Amygdala (tissue), 56 donors: ENCODE results near the gene PARVB.
"Not testable (repeated sequence)": the region's sequence is repeated elsewhere in the genome, so short reads cannot be mapped to it uniquely, and the experiment has no call there.

Experiments
- DNase-seq, 56 donors: peaks; one replicate each; lab custom pipeline; 2025; lab: John Stamatoyannopoulos, UW

The PARVB gene

GRCh38 chr22:43996170-43996980 is 27.7 kb upstream of the PARVB start:
- peak in 13 of 56 donors; percentile 4 to 48 (median 9) for DNase-seq

- DNase-seq, result no peak
Observed at GRCh38 chr22:43996981-43997265, 27.2 kb upstream of the PARVB start.

GRCh38 chr22:43998679-43999264 is 25.3 kb upstream of the PARVB start:
- no peak for DNase-seq

- no peak for DNase-seq
Observed at GRCh38 chr22:43999378-43999777, 24.7 kb upstream of the PARVB start.

- no peak for DNase-seq
Observed at GRCh38 chr22:44000123-44000522, 24.0 kb upstream of the PARVB start.

GRCh38 chr22:44001521-44001920 is 22.6 kb upstream of the PARVB start:
- no peak for DNase-seq

GRCh38 chr22:44002324-44002723 is 21.8 kb upstream of the PARVB start:
- DNase-seq, result no peak

- DNase-seq, result no peak
Observed at GRCh38 chr22:44002997-44003396, 21.1 kb upstream of the PARVB start.

GRCh38 chr22:44003405-44004103 is 20.5 kb upstream of the PARVB start:
- no peak for DNase-seq

GRCh38 chr22:44004104-44004460 is 20.0 kb upstream of the PARVB start:
- no peak for DNase-seq

- DNase-seq, result no peak
Observed at GRCh38 chr22:44005524-44005923, 18.6 kb upstream of the PARVB start.

- DNase-seq, result no peak
Observed at GRCh38 chr22:44012162-44012561, 11.9 kb upstream of the PARVB start.

GRCh38 chr22:44012591-44012990 is 11.5 kb upstream of the PARVB start:
- DNase-seq, result no peak

GRCh38 chr22:44014241-44014640 is 9.9 kb upstream of the PARVB start:
- DNase-seq, result no peak

GRCh38 chr22:44016586-44016985 is 7.5 kb upstream of the PARVB start:
- not testable (repeated sequence) for DNase-seq

- DNase-seq, result no peak
Observed at GRCh38 chr22:44018594-44018993, 5.5 kb upstream of the PARVB start.

- DNase-seq, result no peak
Observed at GRCh38 chr22:44019416-44019815, 4.7 kb upstream of the PARVB start.

GRCh38 chr22:44019846-44020245 is 4.3 kb upstream of the PARVB start:
- no peak for DNase-seq

- DNase-seq, result no peak
Observed at GRCh38 chr22:44020981-44021380, 3.1 kb upstream of the PARVB start.

GRCh38 chr22:44023404-44024287 is 456 bp upstream of the PARVB start:
- peak in 4 of 56 donors; percentile 8 to 41 (median 32) for DNase-seq
